OCI-LY7 (cell line): ENCODE measurements around the gene CSHL1. TPM values are rescaled to one million over a fixed set of nuclear protein-coding genes. Genes with fewer than 3 reads are reported as not detected.
A peak's percentile ranks its signal among the peaks of the same experiment; 100 is the strongest.

Experiments used
- BruUV-seq: library from RNA; stranded (reverse); fragments of 400-500 nt; replicated peaks from 2 replicates; lab custom pipeline; 2021; lab: Mats Ljungman, UMichigan
- CTCF ChIA-PET: fragments of 300-600 bp; sonication (Branson Sonifier 250); formaldehyde crosslinking; loops from one replicate; lab custom pipeline; 2022; ENCODE audit warnings: antibody characterized with exemption; ENCODE audit not compliant: unreplicated experiment; lab: Charles Lee
- POLR2A ChIA-PET: fragments of 300-600 bp; sonication (Branson Sonifier 250); formaldehyde crosslinking; loops from one replicate; lab custom pipeline; 2022; ENCODE audit warnings: antibody characterized with exemption; lab: Charles Lee
- DNase-seq: peaks from one replicate; pipeline ENCODE4 v3.0.0-alpha.2; 2015; ENCODE audit warnings: low spot score
- H2AFZ ChIP-seq: fragments of 200-600 bp; sonication (generic), shearing (Covaris generic); 2 replicates; pipeline ENCODE4 v1.6.1; 2014; ENCODE audit warnings: mild to moderate bottlenecking, antibody characterized with exemption, low read length, moderate library complexity
- H3K27ac ChIP-seq: fragments of 200-600 bp; sonication (generic); 2 replicates; pipeline ENCODE4 v1.5.1; 2014; ENCODE audit warnings: mixed run types, low read depth, mild to moderate bottlenecking, moderate library complexity, low read length, inconsistent platforms; ENCODE audit not compliant: poor library complexity, severe bottlenecking
- H3K36me3 ChIP-seq: fragments of 200-600 bp; sonication (generic); 2 replicates; pipeline ENCODE4 v1.6.1; 2014; ENCODE audit warnings: mild to moderate bottlenecking, antibody characterized with exemption, low read length, moderate library complexity, mixed read lengths; ENCODE audit not compliant: insufficient read depth
- H3K4me1 ChIP-seq: fragments of 200-600 bp; sonication (generic); 2 replicates; pipeline ENCODE4 v1.5.1; 2014; ENCODE audit warnings: mild to moderate bottlenecking, low read length; ENCODE audit not compliant: insufficient read depth, poor library complexity, severe bottlenecking
- H3K4me2 ChIP-seq: fragments of 200-600 bp; sonication (generic); 2 replicates; pipeline ENCODE4 v1.6.1; 2014; ENCODE audit warnings: mild to moderate bottlenecking, low read length
- H3K4me3 ChIP-seq: fragments of 200-600 bp; sonication (generic); 2 replicates; pipeline ENCODE4 v1.5.1; 2014; ENCODE audit warnings: mild to moderate bottlenecking, low read depth, low read length; ENCODE audit not compliant: poor library complexity, severe bottlenecking
- H3K79me2 ChIP-seq: fragments of 200-600 bp; sonication (generic); 2 replicates; pipeline ENCODE4 v1.6.1; 2016; ENCODE audit warnings: low read depth, mild to moderate bottlenecking, low read length, moderate library complexity, mixed read lengths; ENCODE audit not compliant: insufficient read depth
- H3K9me2 ChIP-seq: fragments of 200-600 bp; sonication (generic); 2 replicates; pipeline ENCODE4 v1.6.1; 2016; ENCODE audit warnings: mild to moderate bottlenecking, low read length, mixed read lengths; ENCODE audit not compliant: insufficient read depth
- H3K9me3 ChIP-seq: fragments of 200-600 bp; sonication (generic); 2 replicates; pipeline ENCODE4 v1.6.1; 2014; ENCODE audit warnings: mild to moderate bottlenecking, mixed run types, low read length, mixed read lengths
- H4K20me1 ChIP-seq: fragments of 200-600 bp; sonication (generic); 2 replicates; pipeline ENCODE4 v1.6.1; 2014; ENCODE audit warnings: mild to moderate bottlenecking, antibody characterized with exemption, low read length, moderate library complexity, mixed read lengths; ENCODE audit not compliant: insufficient read depth
- EZH2phosphoT487 ChIP-seq: fragments of 200-600 bp; sonication (generic); IDR thresholded peaks from 2 replicates; pipeline ENCODE4 v1.6.1; 2018; ENCODE audit warnings: low read depth, borderline replicate concordance, mild to moderate bottlenecking, mixed run types, antibody characterized with exemption, low read length, moderate library complexity, mixed read lengths
- intact Hi-C: fragments of 100-400 bp; cut with micrococcal nuclease; formaldehyde crosslinking; loops from one replicate; pipeline ENCODE4 v1.10.0; 2022; ENCODE audit not compliant: unreplicated experiment
- total RNA-seq, 2 experiments: library from RNA; depleted of rRNA in 1 of 2; stranded (reverse); fragments of >200 nt in 1 of 2; shearing (Covaris generic) in 1 of 2; gene quantifications; 2 replicates each; pipeline ENCODE4 v1.2.3, GENCODE V29; 2014 to 2022
- TF ChIP-seq, protein P1 (sequence below): fragments of 200-600 bp; sonication (generic); conservative IDR thresholded peaks from 2 replicates; pipeline ENCODE4 v1.5.1; 2014; ENCODE audit warnings: mild to moderate bottlenecking, antibody characterized with exemption, low read length, moderate library complexity, mixed read lengths

Gene CSHL1
- total RNA-seq, 2 experiments from 2014 or later, result not detected

DNA sequence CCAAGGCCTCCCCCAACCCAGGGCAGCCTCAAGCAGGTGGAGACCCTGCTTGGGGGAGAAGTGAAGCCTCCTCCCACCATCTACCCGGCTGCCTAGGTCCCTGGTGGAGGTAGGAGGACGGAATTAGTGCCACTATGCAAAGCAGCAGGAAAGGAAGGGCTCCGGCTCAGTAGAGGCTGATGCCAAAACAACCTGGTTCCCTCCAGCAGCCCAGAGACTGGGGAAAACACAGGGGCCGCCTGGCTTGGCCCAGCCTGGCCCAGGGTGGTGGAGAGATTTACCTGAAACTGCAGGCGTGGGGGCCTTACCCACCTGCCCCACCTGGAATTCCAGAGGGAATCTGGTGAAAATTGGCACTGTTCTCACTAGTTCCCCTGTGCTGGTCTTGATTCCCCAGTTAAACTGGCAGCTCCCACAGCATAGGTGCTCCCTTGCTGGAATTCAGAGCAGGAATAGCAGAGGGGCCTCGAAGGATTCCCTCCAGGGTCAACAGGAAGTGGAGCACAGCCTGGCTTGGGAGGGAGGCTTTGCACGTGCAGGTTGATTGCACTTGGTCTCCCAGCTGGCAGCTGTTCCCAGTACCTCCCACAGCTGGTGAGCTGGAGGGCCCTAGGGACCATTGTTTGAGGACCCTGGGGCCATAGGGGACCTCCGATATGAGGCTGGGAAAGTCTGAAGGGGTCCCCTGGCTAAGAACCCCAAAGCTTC is 16.6 kb upstream of the CSHL1 start:
- Histone ChIP-seq H3K4me2 (peak overlapping the region; percentile 95), H3K27ac (peak overlapping the region; percentile 99), H2AFZ (no peak overlapping the region), H3K4me3 (peak overlapping the region; percentile 98), H3K9me3 (no peaks in the 10 kb centered on the region), H3K79me2 (peaks cover 36% of the 10 kb centered on the region), H4K20me1 (peaks cover 17% of the 10 kb centered on the region), H3K4me1 (peaks cover 75% of the 10 kb centered on the region), H3K9me2 (no peaks in the 10 kb centered on the region), H3K36me3 (peaks cover 56% of the 10 kb centered on the region)
- POLR2A ChIA-PET, result interaction anchor here (0.7 to 1.2 kb wide), 5 partner anchors 8 to 347 kb away, joined by 3 to 8 read pairs (median 4); partner anchors contain the start of gene ICAM2
- intact Hi-C loops, result loop anchor here (1.0 to 5.0 kb wide), 2 partner anchors 8 to 570 kb away; partner anchors contain the start of gene POLG2
- CTCF ChIA-PET, result interaction anchor here (0.6 to 1.9 kb wide), 5 partner anchors 8 to 516 kb away, joined by 3 to 8 read pairs (median 5); partner anchors contain the start of gene ICAM2
- peak; percentile 90 for DNase-seq
- TF ChIP-seq, protein P1, sequence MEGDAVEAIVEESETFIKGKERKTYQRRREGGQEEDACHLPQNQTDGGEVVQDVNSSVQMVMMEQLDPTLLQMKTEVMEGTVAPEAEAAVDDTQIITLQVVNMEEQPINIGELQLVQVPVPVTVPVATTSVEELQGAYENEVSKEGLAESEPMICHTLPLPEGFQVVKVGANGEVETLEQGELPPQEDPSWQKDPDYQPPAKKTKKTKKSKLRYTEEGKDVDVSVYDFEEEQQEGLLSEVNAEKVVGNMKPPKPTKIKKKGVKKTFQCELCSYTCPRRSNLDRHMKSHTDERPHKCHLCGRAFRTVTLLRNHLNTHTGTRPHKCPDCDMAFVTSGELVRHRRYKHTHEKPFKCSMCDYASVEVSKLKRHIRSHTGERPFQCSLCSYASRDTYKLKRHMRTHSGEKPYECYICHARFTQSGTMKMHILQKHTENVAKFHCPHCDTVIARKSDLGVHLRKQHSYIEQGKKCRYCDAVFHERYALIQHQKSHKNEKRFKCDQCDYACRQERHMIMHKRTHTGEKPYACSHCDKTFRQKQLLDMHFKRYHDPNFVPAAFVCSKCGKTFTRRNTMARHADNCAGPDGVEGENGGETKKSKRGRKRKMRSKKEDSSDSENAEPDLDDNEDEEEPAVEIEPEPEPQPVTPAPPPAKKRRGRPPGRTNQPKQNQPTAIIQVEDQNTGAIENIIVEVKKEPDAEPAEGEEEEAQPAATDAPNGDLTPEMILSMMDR, result no peak
- no peak for TF ChIP-seq EZH2phosphoT487
- BruUV-seq, result no TSS peak

DNA sequence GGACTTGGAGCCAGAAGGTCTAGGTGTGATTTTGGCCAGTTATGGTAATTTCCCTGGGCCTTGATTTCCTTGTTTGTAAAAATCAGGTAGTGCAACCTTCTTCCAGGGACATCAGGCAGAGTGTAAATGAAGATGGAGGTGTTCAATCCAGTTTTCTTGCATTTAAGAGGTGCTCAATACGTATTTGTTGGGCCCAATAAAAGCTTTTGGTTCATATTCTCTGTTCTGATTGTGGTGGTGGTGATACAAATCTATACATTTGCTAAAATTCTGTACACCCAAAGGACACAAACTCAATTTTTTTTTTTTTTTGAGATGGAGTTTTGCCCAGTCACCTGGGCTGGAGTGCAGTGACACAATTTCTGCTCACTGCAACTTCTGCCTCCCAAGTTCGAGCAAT is 15.1 kb upstream of the CSHL1 start:
- BruUV-seq, result TSS peak; percentile 9
- DNase-seq, result no peak
- H3K4me3 ChIP-seq, result peak overlapping the region; percentile 9
- no peaks in the 10 kb centered on the region for H3K9me2 ChIP-seq
- peak overlapping the region; percentile 95 for H3K4me2 ChIP-seq
- intact Hi-C loops, result loop anchor here (5.0 kb wide), 1 partner anchor 571 kb away; the partner anchor contains the start of gene POLG2
- peaks cover 86% of the 10 kb centered on the region for H3K4me1 ChIP-seq
- H3K9me3 ChIP-seq, result no peaks in the 10 kb centered on the region
- H2AFZ ChIP-seq, result no peak overlapping the region
- peak overlapping the region; percentile 99 for H3K27ac ChIP-seq
- POLR2A ChIA-PET, result interaction anchor here (1.0 to 3.0 kb wide), 3 partner anchors 20 to 28 kb away, joined by 3 to 13 read pairs (median 3); no protein-coding TSS in a partner anchor
- peaks cover 23% of the 10 kb centered on the region for H3K79me2 ChIP-seq
- peaks cover 47% of the 10 kb centered on the region for H3K36me3 ChIP-seq
- TF ChIP-seq, protein P1, result no peak
- CTCF ChIA-PET, result interaction anchor here (2.0 kb wide), 1 partner anchor 19 kb away, joined by 5 read pairs; no protein-coding TSS in a partner anchor
- peaks cover 17% of the 10 kb centered on the region for H4K20me1 ChIP-seq
